ENCODE measurements around the gene RGPD5.
"Not testable (repeated sequence)": the region's sequence is repeated elsewhere in the genome, so short reads cannot be mapped to it uniquely, and the experiment has no call there.

RGPD5 gene

GRCh38 chr2:109781147-109781816 is 12.8 kb upstream of the RGPD5 start:
- not testable (repeated sequence) for H3K27ac ChIP-seq (ENCODE audit: low read depth, low read length); H3K9me3 ChIP-seq (ENCODE audit: control insufficient read depth, insufficient read depth, low read depth, low read length); H3K27me3 ChIP-seq (ENCODE audit: control insufficient read depth, insufficient read depth, low read length); H3K9ac ChIP-seq (ENCODE audit: low read length); H3K4me3 ChIP-seq (ENCODE audit: low read depth, low read length); H3K36me3 ChIP-seq (ENCODE audit: control insufficient read depth, insufficient read depth, low read length); H3K4me1 ChIP-seq (ENCODE audit: control insufficient read depth, insufficient read depth, low read length)

GRCh38 chr2:109782446-109782993 is 11.6 kb upstream of the RGPD5 start:
- not testable (repeated sequence) for H3K9ac ChIP-seq (ENCODE audit: low read length); H3K27me3 ChIP-seq (ENCODE audit: control insufficient read depth, insufficient read depth, low read length); H3K36me3 ChIP-seq (ENCODE audit: control insufficient read depth, insufficient read depth, low read length); H3K4me3 ChIP-seq (ENCODE audit: low read depth, low read length); H3K9me3 ChIP-seq (ENCODE audit: control insufficient read depth, insufficient read depth, low read depth, low read length); H3K27ac ChIP-seq (ENCODE audit: low read depth, low read length); H3K4me1 ChIP-seq (ENCODE audit: control insufficient read depth, insufficient read depth, low read length)

- H3K9ac ChIP-seq (ENCODE audit: low read length); H3K9me3 ChIP-seq (ENCODE audit: control insufficient read depth, insufficient read depth, low read depth, low read length); H3K27ac ChIP-seq (ENCODE audit: low read depth, low read length); H3K36me3 ChIP-seq (ENCODE audit: control insufficient read depth, insufficient read depth, low read length); H3K4me1 ChIP-seq (ENCODE audit: control insufficient read depth, insufficient read depth, low read length); H3K4me3 ChIP-seq (ENCODE audit: low read depth, low read length); H3K27me3 ChIP-seq (ENCODE audit: control insufficient read depth, insufficient read depth, low read length): not testable (repeated sequence)
Measured at GRCh38 chr2:109791530-109792279, 2.4 kb upstream of the RGPD5 start.

GRCh38 chr2:109792659-109793058 is 1.4 kb upstream of the RGPD5 start:
- H3K4me1 ChIP-seq (ENCODE audit: control insufficient read depth, insufficient read depth, low read length); H3K4me3 ChIP-seq (ENCODE audit: low read depth, low read length); H3K27ac ChIP-seq (ENCODE audit: low read depth, low read length); H3K9ac ChIP-seq (ENCODE audit: low read length); H3K9me3 ChIP-seq (ENCODE audit: control insufficient read depth, insufficient read depth, low read depth, low read length); H3K27me3 ChIP-seq (ENCODE audit: control insufficient read depth, insufficient read depth, low read length); H3K36me3 ChIP-seq (ENCODE audit: control insufficient read depth, insufficient read depth, low read length): not testable (repeated sequence)

- H3K9ac ChIP-seq (ENCODE audit: low read length); H3K9me3 ChIP-seq (ENCODE audit: control insufficient read depth, insufficient read depth, low read depth, low read length); H3K27me3 ChIP-seq (ENCODE audit: control insufficient read depth, insufficient read depth, low read length); H3K27ac ChIP-seq (ENCODE audit: low read depth, low read length); H3K36me3 ChIP-seq (ENCODE audit: control insufficient read depth, insufficient read depth, low read length); H3K4me3 ChIP-seq (ENCODE audit: low read depth, low read length); H3K4me1 ChIP-seq (ENCODE audit: control insufficient read depth, insufficient read depth, low read length): not testable (repeated sequence)
Measured at GRCh38 chr2:109871129-109871751, 77.1 kb downstream of the RGPD5 start.

GRCh38 chr2:109876625-109877024 is 82.5 kb downstream of the RGPD5 start:
- H3K9me3 ChIP-seq (ENCODE audit: control insufficient read depth, insufficient read depth, low read depth, low read length); H3K4me1 ChIP-seq (ENCODE audit: control insufficient read depth, insufficient read depth, low read length); H3K36me3 ChIP-seq (ENCODE audit: control insufficient read depth, insufficient read depth, low read length): not testable (repeated sequence)

GRCh38 chr2:109882112-109882511 is 88.0 kb downstream of the RGPD5 start:
- not testable (repeated sequence) for H3K4me1 ChIP-seq (ENCODE audit: control insufficient read depth, insufficient read depth, low read length); H3K27me3 ChIP-seq (ENCODE audit: control insufficient read depth, insufficient read depth, low read length); H3K4me3 ChIP-seq (ENCODE audit: low read depth, low read length); H3K36me3 ChIP-seq (ENCODE audit: control insufficient read depth, insufficient read depth, low read length); H3K9me3 ChIP-seq (ENCODE audit: control insufficient read depth, insufficient read depth, low read depth, low read length); H3K27ac ChIP-seq (ENCODE audit: low read depth, low read length); H3K9ac ChIP-seq (ENCODE audit: low read length)

More at GRCh38 chr2:109876625-109877024, 82.5 kb downstream of the RGPD5 start:
- H3K27me3 ChIP-seq (ENCODE audit: control insufficient read depth, insufficient read depth, low read length); H3K4me3 ChIP-seq (ENCODE audit: low read depth, low read length); H3K27ac ChIP-seq (ENCODE audit: low read depth, low read length); H3K9ac ChIP-seq (ENCODE audit: low read length): not testable (repeated sequence)

GRCh38 chr2:109888414-109888813 is 94.3 kb downstream of the RGPD5 start:
- H3K4me3 ChIP-seq (ENCODE audit: low read depth, low read length); H3K9ac ChIP-seq (ENCODE audit: low read length); H3K9me3 ChIP-seq (ENCODE audit: control insufficient read depth, insufficient read depth, low read depth, low read length); H3K36me3 ChIP-seq (ENCODE audit: control insufficient read depth, insufficient read depth, low read length); H3K27me3 ChIP-seq (ENCODE audit: control insufficient read depth, insufficient read depth, low read length); H3K4me1 ChIP-seq (ENCODE audit: control insufficient read depth, insufficient read depth, low read length); H3K27ac ChIP-seq (ENCODE audit: low read depth, low read length): not testable (repeated sequence)

GRCh38 chr2:109889909-109890308 is 95.8 kb downstream of the RGPD5 start:
- H3K27ac ChIP-seq (ENCODE audit: low read depth, low read length); H3K4me1 ChIP-seq (ENCODE audit: control insufficient read depth, insufficient read depth, low read length); H3K9me3 ChIP-seq (ENCODE audit: control insufficient read depth, insufficient read depth, low read depth, low read length); H3K27me3 ChIP-seq (ENCODE audit: control insufficient read depth, insufficient read depth, low read length); H3K4me3 ChIP-seq (ENCODE audit: low read depth, low read length); H3K9ac ChIP-seq (ENCODE audit: low read length); H3K36me3 ChIP-seq (ENCODE audit: control insufficient read depth, insufficient read depth, low read length): not testable (repeated sequence)

GRCh38 chr2:109891024-109891423 is 96.9 kb downstream of the RGPD5 start:
- H3K27me3 ChIP-seq (ENCODE audit: control insufficient read depth, insufficient read depth, low read length); H3K27ac ChIP-seq (ENCODE audit: low read depth, low read length); H3K4me1 ChIP-seq (ENCODE audit: control insufficient read depth, insufficient read depth, low read length); H3K36me3 ChIP-seq (ENCODE audit: control insufficient read depth, insufficient read depth, low read length); H3K4me3 ChIP-seq (ENCODE audit: low read depth, low read length); H3K9me3 ChIP-seq (ENCODE audit: control insufficient read depth, insufficient read depth, low read depth, low read length); H3K9ac ChIP-seq (ENCODE audit: low read length): not testable (repeated sequence)

- H3K27me3 ChIP-seq (ENCODE audit: control insufficient read depth, insufficient read depth, low read length): not testable (repeated sequence)
Measured at GRCh38 chr2:109893736-109894135, 99.6 kb downstream of the RGPD5 start.

More at GRCh38 chr2:109893736-109894135, 99.6 kb downstream of the RGPD5 start:
- not testable (repeated sequence) for H3K9ac ChIP-seq (ENCODE audit: low read length); H3K9me3 ChIP-seq (ENCODE audit: control insufficient read depth, insufficient read depth, low read depth, low read length); H3K4me3 ChIP-seq (ENCODE audit: low read depth, low read length); H3K36me3 ChIP-seq (ENCODE audit: control insufficient read depth, insufficient read depth, low read length); H3K27ac ChIP-seq (ENCODE audit: low read depth, low read length); H3K4me1 ChIP-seq (ENCODE audit: control insufficient read depth, insufficient read depth, low read length)
